ENCODE data around the gene CD207.

GRCh38 chr2:70806620-70807019, 29.0 kb downstream of the CD207 start:
- no peak for TF ChIP-seq CTCF (IDR thresholded peaks at IDR 0.05)
- no peak for TF ChIP-seq POLR2A (IDR thresholded peaks at IDR 0.05)

Measured in gastroesophageal sphincter (tissue), 3 donors.